ENCODE results near the gene PPP2R2D.

Gene PPP2R2D

DNA sequence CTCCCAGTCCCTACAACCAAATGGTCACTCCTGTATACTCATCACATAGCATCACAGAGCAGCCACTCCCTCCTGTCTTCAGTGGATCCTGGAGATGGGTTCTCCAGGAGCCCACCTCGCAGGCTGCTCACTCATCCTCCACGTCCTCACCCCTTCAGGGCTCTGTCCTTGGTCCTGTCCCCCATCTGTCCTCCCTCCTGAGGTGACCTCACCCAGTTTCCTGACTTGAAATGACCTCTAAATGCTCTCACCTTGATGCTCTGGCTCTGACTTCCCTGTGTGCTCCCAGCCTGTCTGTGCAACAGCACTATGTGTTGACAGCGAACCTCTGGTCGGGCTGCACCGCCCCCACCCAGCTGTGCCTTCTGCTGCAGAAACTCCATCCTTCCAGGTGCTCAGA is 2.1 kb upstream of the PPP2R2D start:
- DNase-seq = no peak
- Histone ChIP-seq H3K27ac (no peak overlapping the region), H3K9me3 (ENCODE audit: severe bottlenecking) (no peaks in the 10 kb centered on the region), H3K36me3 (peaks cover 3% of the 10 kb centered on the region), H3K27me3 (ENCODE audit: insufficient read depth, low read depth, severe bottlenecking) (peaks cover 64% of the 10 kb centered on the region), H3K4me3 (ENCODE audit: low read depth, low read length) (no peak overlapping the region)
- TF ChIP-seq, protein P1, sequence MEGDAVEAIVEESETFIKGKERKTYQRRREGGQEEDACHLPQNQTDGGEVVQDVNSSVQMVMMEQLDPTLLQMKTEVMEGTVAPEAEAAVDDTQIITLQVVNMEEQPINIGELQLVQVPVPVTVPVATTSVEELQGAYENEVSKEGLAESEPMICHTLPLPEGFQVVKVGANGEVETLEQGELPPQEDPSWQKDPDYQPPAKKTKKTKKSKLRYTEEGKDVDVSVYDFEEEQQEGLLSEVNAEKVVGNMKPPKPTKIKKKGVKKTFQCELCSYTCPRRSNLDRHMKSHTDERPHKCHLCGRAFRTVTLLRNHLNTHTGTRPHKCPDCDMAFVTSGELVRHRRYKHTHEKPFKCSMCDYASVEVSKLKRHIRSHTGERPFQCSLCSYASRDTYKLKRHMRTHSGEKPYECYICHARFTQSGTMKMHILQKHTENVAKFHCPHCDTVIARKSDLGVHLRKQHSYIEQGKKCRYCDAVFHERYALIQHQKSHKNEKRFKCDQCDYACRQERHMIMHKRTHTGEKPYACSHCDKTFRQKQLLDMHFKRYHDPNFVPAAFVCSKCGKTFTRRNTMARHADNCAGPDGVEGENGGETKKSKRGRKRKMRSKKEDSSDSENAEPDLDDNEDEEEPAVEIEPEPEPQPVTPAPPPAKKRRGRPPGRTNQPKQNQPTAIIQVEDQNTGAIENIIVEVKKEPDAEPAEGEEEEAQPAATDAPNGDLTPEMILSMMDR (IDR thresholded peaks at IDR 0.05; ENCODE audit: low read depth, low read length) = no peak

DNA sequence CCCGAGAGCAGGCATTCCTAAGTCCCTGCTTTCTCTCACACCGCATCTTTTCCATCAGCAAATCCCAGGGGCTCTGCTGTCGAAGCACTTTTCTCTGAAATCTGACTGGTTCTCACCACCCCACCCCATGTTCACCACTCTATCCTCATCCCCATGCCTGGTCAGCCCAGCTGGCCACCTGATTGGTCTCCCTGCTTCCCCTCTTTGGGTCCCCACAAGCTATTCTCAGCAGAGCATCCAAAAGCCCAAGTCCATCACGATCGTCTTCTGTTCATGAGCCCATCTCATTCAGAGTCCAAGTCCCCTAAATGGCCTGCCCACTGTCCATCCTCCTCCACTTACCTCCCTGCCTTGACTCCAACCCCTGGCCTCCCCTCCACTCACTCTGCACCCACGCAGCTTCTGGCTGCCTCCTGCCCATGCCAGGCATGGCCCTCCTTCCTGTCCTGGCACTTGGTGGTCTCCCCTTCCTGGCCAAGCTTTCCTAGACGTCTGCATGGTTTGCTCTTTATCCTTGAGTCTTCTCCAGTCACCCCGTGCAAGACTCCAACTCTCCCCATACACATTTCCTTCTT is 1.6 kb upstream of the PPP2R2D start:
- Histone ChIP-seq H3K4me3 (ENCODE audit: low read depth, low read length) (no peak overlapping the region), H3K27ac (no peak overlapping the region), H3K27me3 (ENCODE audit: insufficient read depth, low read depth, severe bottlenecking) (peaks cover 59% of the 10 kb centered on the region), H3K36me3 (peaks cover 3% of the 10 kb centered on the region), H3K9me3 (ENCODE audit: severe bottlenecking) (no peaks in the 10 kb centered on the region)
- TF ChIP-seq, protein P1 (IDR thresholded peaks at IDR 0.05; ENCODE audit: low read depth, low read length) = no peak
- no peak for DNase-seq

DNA sequence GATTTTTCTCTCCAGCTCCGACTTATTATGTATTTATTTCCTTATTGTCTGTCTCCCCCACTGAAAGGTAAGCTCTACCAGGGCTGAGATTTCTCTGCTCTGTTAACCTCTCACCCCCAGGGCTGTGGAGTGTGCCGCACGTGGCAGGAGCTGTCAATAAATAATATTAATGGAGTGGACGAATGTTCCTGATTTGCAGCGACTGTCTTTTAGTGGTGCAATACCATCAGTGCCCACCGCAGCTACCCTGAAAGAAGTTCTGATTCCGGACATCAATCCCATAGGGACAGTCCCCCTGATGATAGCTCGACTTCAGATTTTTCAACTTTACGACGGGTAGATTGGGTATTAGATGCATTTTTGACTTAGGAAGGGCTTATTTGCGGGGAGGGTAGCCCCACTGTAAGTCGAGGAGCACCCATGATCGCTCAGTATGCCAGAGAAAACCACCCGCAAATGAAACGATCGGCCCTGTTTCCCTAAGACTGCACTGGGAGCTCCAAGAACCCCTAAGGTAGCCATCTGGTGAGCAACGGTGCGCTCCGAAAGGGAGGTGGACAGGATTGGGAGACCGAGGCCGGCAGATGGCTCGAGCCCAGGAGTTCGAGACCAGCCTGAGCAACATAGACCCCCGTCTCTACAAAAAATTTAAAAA is 986 bp upstream of the PPP2R2D start:
- Histone ChIP-seq H3K9me3 (ENCODE audit: severe bottlenecking) (no peaks in the 10 kb centered on the region), H3K36me3 (peaks cover 3% of the 10 kb centered on the region), H3K4me3 (ENCODE audit: low read depth, low read length) (peak overlapping the region; percentile 57), H3K27me3 (ENCODE audit: insufficient read depth, low read depth, severe bottlenecking) (peaks cover 53% of the 10 kb centered on the region), H3K27ac (peak overlapping the region; percentile 92)
- TF ChIP-seq, protein P1 (IDR thresholded peaks at IDR 0.05; ENCODE audit: low read depth, low read length) = no peak
- peak; percentile 40 for DNase-seq

DNA sequence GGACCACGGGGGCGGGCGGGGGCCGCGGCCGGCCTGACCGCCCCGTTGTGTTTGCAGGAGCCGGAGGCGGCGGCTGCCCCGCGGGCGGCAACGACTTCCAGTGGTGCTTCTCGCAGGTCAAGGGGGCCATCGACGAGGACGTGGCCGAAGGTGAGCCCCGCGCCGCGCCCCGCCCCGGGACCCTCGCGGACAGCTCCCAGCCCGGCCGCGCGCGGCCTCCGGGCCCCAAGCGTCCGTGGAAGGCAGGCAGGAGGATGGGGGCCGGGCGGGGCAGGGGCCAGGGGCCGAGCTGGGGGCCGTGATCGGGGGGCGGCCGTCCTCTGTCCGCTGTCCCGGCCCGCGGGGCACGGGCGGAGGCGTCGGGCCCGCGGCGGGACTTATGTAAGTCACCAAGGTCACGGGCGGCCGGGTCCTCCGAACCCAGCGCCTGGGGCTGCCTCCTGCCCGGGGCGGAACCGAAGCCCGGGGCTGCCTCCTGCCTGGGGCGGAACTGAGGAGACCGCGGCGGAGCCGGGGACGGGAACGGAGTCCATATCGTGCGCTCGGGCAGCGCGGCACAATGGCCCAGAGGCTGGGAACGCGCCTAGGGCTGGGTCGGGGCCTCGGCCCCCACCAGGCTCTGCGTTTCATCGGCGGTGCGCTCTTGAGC is 497 bp downstream of the PPP2R2D start:
- Histone ChIP-seq H3K36me3 (peaks cover 11% of the 10 kb centered on the region), H3K27me3 (ENCODE audit: insufficient read depth, low read depth, severe bottlenecking) (peaks cover 38% of the 10 kb centered on the region), H3K27ac (peak overlapping the region; percentile 56), H3K9me3 (ENCODE audit: severe bottlenecking) (no peaks in the 10 kb centered on the region), H3K4me3 (ENCODE audit: low read depth, low read length) (peak overlapping the region; percentile 78)
- TF ChIP-seq, protein P1 (IDR thresholded peaks at IDR 0.05; ENCODE audit: low read depth, low read length) = no peak
- no peak for DNase-seq

DNA sequence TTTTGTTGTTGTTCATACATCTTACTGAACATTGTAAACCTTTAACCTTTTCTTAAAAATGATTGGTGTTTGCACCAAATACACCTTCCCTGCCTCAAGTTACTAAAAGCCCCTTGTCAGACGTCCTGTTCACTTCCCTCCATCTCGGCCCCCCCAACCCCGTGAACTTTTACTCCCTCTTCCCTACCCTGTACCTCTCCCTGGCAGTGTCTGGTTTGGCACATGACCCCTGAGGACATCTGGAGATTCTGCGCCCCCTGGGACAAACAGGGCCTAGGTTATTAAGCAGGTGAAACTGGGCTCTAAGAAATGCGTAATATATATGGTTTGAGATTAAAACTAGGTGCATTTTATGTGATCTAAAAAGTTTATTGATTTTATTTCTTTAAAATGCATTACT is 1.4 kb downstream of the PPP2R2D start:
- H3K4me3 ChIP-seq (ENCODE audit: low read depth, low read length) = peak overlapping the region; percentile 78; the same call in 1 of the 2 replicates
- H3K36me3 ChIP-seq = peaks cover 12% of the 10 kb centered on the region
- TF ChIP-seq, protein P1 (IDR thresholded peaks at IDR 0.05; ENCODE audit: low read depth, low read length) = no peak
- no peaks in the 10 kb centered on the region for H3K9me3 ChIP-seq (ENCODE audit: severe bottlenecking)
- peaks cover 29% of the 10 kb centered on the region for H3K27me3 ChIP-seq (ENCODE audit: insufficient read depth, low read depth, severe bottlenecking)
- no peak for DNase-seq
- no peak overlapping the region for H3K27ac ChIP-seq
